A549 (cell line): ENCODE data around the gene ARHGAP31. TPM values are rescaled to one million over a fixed set of nuclear protein-coding genes. Genes with fewer than 3 reads are reported as not detected.
A peak's percentile ranks its signal among the peaks of the same experiment; 100 is the strongest.
"Not testable (repeated sequence)": the region's sequence is repeated elsewhere in the genome, so short reads cannot be mapped to it uniquely, and the experiment has no call there.

Experiments
- ATAC-seq, 2 experiments: fragments of 200-7000 bp in 1 of 2; fragments of >200 bp in 1 of 2; cut with Nextera tagmentation in 1 of 2; cut with Tn5 transposase in 1 of 2; 3 replicates each; pipeline versions ENCODE4 v1.8.0 to v1.9.1; 2018 to 2020; ENCODE audit warnings: mild to moderate bottlenecking in 1 of 2, moderate library complexity in 1 of 2
- CTCF ChIA-PET: fragments of 300-600 bp; sonication (Branson Sonifier 250); formaldehyde crosslinking; extraction: SDS; loops from one replicate; lab custom pipeline; 2021; ENCODE audit warnings: antibody characterized with exemption, inconsistent platforms; lab: Yijun Ruan, JAX
- POLR2A ChIA-PET: fragments of 350-600 bp; formaldehyde crosslinking; extraction: SDS; loops from one replicate; lab custom pipeline; 2021; ENCODE audit warnings: antibody characterized with exemption, inconsistent platforms; lab: Yijun Ruan, JAX
- DNase-seq, 2 experiments: peaks; one replicate each; pipeline versions ENCODE4 v3.0.0 to v3.0.0-alpha.2; 2011 to 2016; ENCODE audit warnings: low read depth in 1 of 2, low spot score in 1 of 2
- FAIRE-seq: peaks from 2 replicates; lab custom pipeline; 2011; peaks lifted over from hg19 to GRCh38; lab: Jason Lieb, UNC
- H3K27ac ChIP-seq, 2 experiments: fragments of >200 bp; sonication (Bioruptor Twin); formaldehyde crosslinking; 3 replicates each; pipeline ENCODE4 v1.5.1; 2016 to 2017
- H3K4me1 ChIP-seq: fragments of >200 bp; sonication (Bioruptor Twin); formaldehyde crosslinking; 3 replicates; pipeline ENCODE4 v1.6.1; 2016
- H3K4me2 ChIP-seq: fragments of >200 bp; sonication (Bioruptor Twin); formaldehyde crosslinking; 3 replicates; pipeline ENCODE4 v1.6.1; 2016
- H3K4me3 ChIP-seq: fragments of >200 bp; sonication (Bioruptor Twin); formaldehyde crosslinking; 3 replicates; pipeline ENCODE4 v1.5.1; 2016
- H3K9me3 ChIP-seq: fragments of >200 bp; sonication (Bioruptor Twin); formaldehyde crosslinking; 3 replicates; pipeline ENCODE4 v1.6.1; 2016
- CEBPB ChIP-seq, 2 experiments: fragments of >200 bp in 1 of 2; sonication (Bioruptor Twin) in 1 of 2; formaldehyde crosslinking in 1 of 2; IDR thresholded peaks; 2 replicates each; pipeline ENCODE4 v1.6.1; 2012 to 2016
- CTCF ChIP-seq: fragments of >200 bp; sonication (Bioruptor Twin); formaldehyde crosslinking; IDR thresholded peaks from 3 replicates; pipeline ENCODE4 v1.5.1; 2016
- EHF ChIP-seq: fragments of 250-450 bp; sonication (Bioruptor Pico); IDR thresholded peaks from 2 replicates; pipeline ENCODE4 v1.5.0; 2020; ENCODE audit warnings: mild to moderate bottlenecking
- FOXS1 ChIP-seq: fragments of 250-450 bp; sonication (Bioruptor Pico); IDR thresholded peaks from 2 replicates; pipeline ENCODE4 v1.5.0; 2020; ENCODE audit warnings: mild to moderate bottlenecking, moderate library complexity
- GATA3 ChIP-seq: IDR thresholded peaks from 2 replicates; pipeline ENCODE4 v1.6.1; 2012; ENCODE audit warnings: borderline replicate concordance
- HOXB13 ChIP-seq: fragments of 250-450 bp; sonication (Bioruptor Pico); IDR thresholded peaks from 2 replicates; pipeline ENCODE4 v1.5.0; 2020; ENCODE audit warnings: low read depth, mild to moderate bottlenecking, moderate library complexity
- MAFK ChIP-seq: fragments of 450-650 bp; IDR thresholded peaks from 2 replicates; pipeline ENCODE4 v1.6.1; 2014; ENCODE audit not compliant: partially characterized antibody
- MAX ChIP-seq: IDR thresholded peaks from 2 replicates; pipeline ENCODE4 v1.6.1; 2012
- MAZ ChIP-seq: fragments of 150-350 bp; IDR thresholded peaks from 2 replicates; pipeline ENCODE4 v1.6.1; 2014; ENCODE audit warnings: antibody characterized with exemption, low read depth, low read length, borderline replicate concordance
- PHF8 ChIP-seq: fragments of 200-600 bp; sonication (generic); IDR thresholded peaks from 2 replicates; pipeline ENCODE4 v1.6.1; 2016; ENCODE audit warnings: low read depth, mild to moderate bottlenecking, antibody characterized with exemption, moderate library complexity, borderline replicate concordance
- POLR2A ChIP-seq: IDR thresholded peaks from 2 replicates; pipeline ENCODE4 v1.6.1; 2012; ENCODE audit warnings: mild to moderate bottlenecking, low read length
- RAD21 ChIP-seq, 2 experiments: fragments of >200 bp in 1 of 2; sonication (Bioruptor Twin) in 1 of 2; formaldehyde crosslinking in 1 of 2; IDR thresholded peaks in 1 of 2; conservative IDR thresholded peaks in 1 of 2; 2 replicates in 1 of 2; 3 replicates in 1 of 2; pipeline ENCODE4 v1.6.1; 2012 to 2018; ENCODE audit warnings: inconsistent platforms in 1 of 2
- SMC3 ChIP-seq: fragments of >200 bp; sonication (Bioruptor Twin); formaldehyde crosslinking; IDR thresholded peaks from 3 replicates; pipeline ENCODE4 v1.6.1; 2018; ENCODE audit warnings: inconsistent platforms
- SREBF2 ChIP-seq: fragments of 450-650 bp; IDR thresholded peaks from 2 replicates; pipeline ENCODE4 v1.6.1; 2014; ENCODE audit warnings: mild to moderate bottlenecking, moderate library complexity
- TP53 ChIP-seq: fragments of 250-450 bp; sonication (Bioruptor Pico); IDR thresholded peaks from 2 replicates; pipeline ENCODE4 v1.5.0; 2021; ENCODE audit warnings: mild to moderate bottlenecking, moderate library complexity
- ZC3H11A ChIP-seq: fragments of 450-650 bp; IDR thresholded peaks from 2 replicates; pipeline ENCODE4 v1.6.1; 2014; ENCODE audit warnings: antibody characterized with exemption, mild to moderate bottlenecking
- WGBS: methylation state at CpG from one replicate; pipeline ENCODE4 v1.1.6; 2017; ENCODE audit errors: missing lambda C conversion rate; 5-methylcytosine and 5-hydroxymethylcytosine counted together
- polyA plus RNA-seq, 4 experiments: library from polyadenylated mRNA; depleted of rRNA in 3 of 4; stranded (reverse); fragments of >200 nt; fragmentation: RNase III in 1 of 4; extraction: RNeasy Plus Mini Kit Qiagen cat#74134 plus additional on column Dnase treatment in 1 of 4; gene quantifications; 2 replicates in 3 of 4; 3 replicates in 1 of 4; pipeline ENCODE4 v1.2.3, GENCODE V29; 2011 to 2017

Gene ARHGAP31
- polyA plus RNA-seq, 2 of the 4 experiments (the other 2 are of a cell fraction): 0.93 to 1.3 TPM

- FAIRE-seq (no peak), ATAC-seq (no peak), DNase-seq (no peak)
- Histone ChIP-seq H3K4me1 (no peaks in the 10 kb centered on the region), H3K9me3 (no peaks in the 10 kb centered on the region), H3K4me2 (no peak overlapping the region), H3K27ac (no peak overlapping the region), H3K4me3 (no peak overlapping the region)
- ChIA-PET POLR2A (no interaction called here), CTCF (interaction anchor here (1.7 kb wide), 1 partner anchor 10 kb away, joined by 6 read pairs; no protein-coding TSS in a partner anchor)
- TF ChIP-seq FOXS1 (CRISPR knock-in tag) (no peak), HOXB13 (CRISPR knock-in tag) (no peak)
- 88% methylated on average over 3 of the region's 3 CpGs for WGBS
Measured at GRCh38 chr3:119330181-119330580, 36.0 kb downstream of the ARHGAP31 start.

- Histone ChIP-seq H3K9me3 (no peaks in the 10 kb centered on the region), H3K27ac (no peak overlapping the region), H3K4me2 (no peak overlapping the region), H3K4me3 (no peak overlapping the region), H3K4me1 (no peaks in the 10 kb centered on the region)
- POLR2A ChIA-PET: no interaction called here
- no peak for ATAC-seq
- TF ChIP-seq MAFK: peak; percentile 40
- TF ChIP-seq RAD21 (conservative IDR thresholded peaks at IDR 0.05 in 1 of 2, IDR thresholded peaks at IDR 0.05 in 1 of 2): no peak
- no peak for TF ChIP-seq POLR2A
- 74% methylated on average over 4 of the region's 4 CpGs for WGBS
- no peak for FAIRE-seq
- CTCF ChIA-PET: interaction anchor here (1.7 kb wide), 1 partner anchor 9 kb away, joined by 6 read pairs; no protein-coding TSS in a partner anchor
- DNase-seq: no peak
Measured at GRCh38 chr3:119330858-119331257, 36.7 kb downstream of the ARHGAP31 start.

GRCh38 chr3:119331661-119332060 is 37.5 kb downstream of the ARHGAP31 start:
- H3K4me1 ChIP-seq: no peaks in the 10 kb centered on the region
- CTCF ChIA-PET: interaction anchor here (0.6 kb wide), 1 partner anchor 111 kb away, joined by 4 read pairs; no protein-coding TSS in a partner anchor
- no peaks in the 10 kb centered on the region for H3K9me3 ChIP-seq
- FAIRE-seq: no peak
- TF ChIP-seq HOXB13 (CRISPR knock-in tag) (no peak), TP53 (CRISPR knock-in tag) (no peak), CEBPB (IDR thresholded peaks at IDR 0.05) (no peak), ZC3H11A (no peak)
- no peak overlapping the region for H3K4me3 ChIP-seq
- no peak overlapping the region for H3K4me2 ChIP-seq
- no peak for DNase-seq
- POLR2A ChIA-PET: no interaction called here
- ATAC-seq: no peak; a peak in 1 of 6 replicates
- 93% methylated on average over 3 of the region's 3 CpGs for WGBS
- H3K27ac ChIP-seq: no peak overlapping the region

GRCh38 chr3:119333773-119334509 is 39.8 kb downstream of the ARHGAP31 start:
- ATAC-seq (no peak), FAIRE-seq (no peak), DNase-seq (no peak)
- no peaks in the 10 kb centered on the region for H3K4me1 ChIP-seq
- no peak overlapping the region for H3K4me2 ChIP-seq
- ChIA-PET POLR2A (no interaction called here), CTCF (interaction anchor here (1.0 kb wide), 1 partner anchor 11 kb away, joined by 3 read pairs; no protein-coding TSS in a partner anchor)
- H3K27ac ChIP-seq: no peak overlapping the region
- 77% methylated on average over 5 of the region's 6 CpGs for WGBS
- 0 out of 3 replicates have a peak, but pooled peaks cover 3% of the 10 kb centered on the region for H3K9me3 ChIP-seq
- no peak overlapping the region for H3K4me3 ChIP-seq
- TF ChIP-seq SREBF2: no peak
- no peak for TF ChIP-seq SMC3
- no peak for TF ChIP-seq PHF8
- TF ChIP-seq TP53 (CRISPR knock-in tag): no peak
- TF ChIP-seq MAZ: no peak
- TF ChIP-seq EHF (CRISPR knock-in tag): no peak
- TF ChIP-seq MAX: no peak

- WGBS: 94% methylated on average over 5 of the region's 5 CpGs
- no peak for TF ChIP-seq GATA3
- no peak for TF ChIP-seq CTCF
- DNase-seq (no peak), FAIRE-seq (no peak), ATAC-seq (no peak)
- Histone ChIP-seq H3K4me3 (no peak overlapping the region), H3K27ac (no peak overlapping the region), H3K4me2 (no peak overlapping the region), H3K9me3 (0 out of 3 replicates have a peak, but pooled peaks cover 3% of the 10 kb centered on the region), H3K4me1 (no peaks in the 10 kb centered on the region)
- ChIA-PET POLR2A (no interaction called here), CTCF (interaction anchor here (0.9 kb wide), 1 partner anchor 10 kb away, joined by 3 read pairs; no protein-coding TSS in a partner anchor)
Measured at GRCh38 chr3:119336823-119337222, 42.6 kb downstream of the ARHGAP31 start.

GRCh38 chr3:119337407-119337806 is 43.2 kb downstream of the ARHGAP31 start:
- ATAC-seq, DNase-seq, H3K9me3 ChIP-seq, FAIRE-seq, H3K27ac ChIP-seq, H3K4me3 ChIP-seq, H3K4me2 ChIP-seq, H3K4me1 ChIP-seq, POLR2A ChIA-PET: not testable (repeated sequence)
- WGBS: 67% methylated on average over 6 of the region's 6 CpGs
- CTCF ChIA-PET: interaction anchor here (0.9 kb wide), 1 partner anchor 10 kb away, joined by 3 read pairs; no protein-coding TSS in a partner anchor
